CD4-positive, alpha-beta T cell treated with Interleukin-10 for 1 hour (primary cell): ENCODE measurements around the gene FPR3.

Experiments used
- DNase-seq: peaks from one replicate; pipeline ENCODE4 v3.0.0-alpha.2; 2020

Gene FPR3

DNA sequence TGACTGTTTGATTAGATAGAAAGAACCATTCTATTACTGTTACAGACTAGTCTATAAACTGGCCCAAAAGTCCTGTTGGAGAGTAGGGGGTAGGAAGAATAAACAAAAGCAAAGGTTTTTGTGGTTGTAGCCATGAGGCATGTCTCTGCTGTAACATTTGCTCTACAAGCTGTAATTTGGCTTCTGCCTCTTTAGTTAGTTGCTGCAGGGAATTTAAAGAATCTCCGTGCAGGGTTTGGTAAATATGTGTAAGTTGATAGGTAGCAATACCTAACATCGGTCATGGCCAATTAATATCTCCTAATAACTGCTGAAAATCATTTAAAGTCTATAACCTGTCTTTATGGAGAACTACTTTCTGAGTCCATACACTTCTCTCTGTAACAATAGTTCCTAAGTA, 13.0 kb downstream of the FPR3 start:
- DNase-seq = no peak

DNA sequence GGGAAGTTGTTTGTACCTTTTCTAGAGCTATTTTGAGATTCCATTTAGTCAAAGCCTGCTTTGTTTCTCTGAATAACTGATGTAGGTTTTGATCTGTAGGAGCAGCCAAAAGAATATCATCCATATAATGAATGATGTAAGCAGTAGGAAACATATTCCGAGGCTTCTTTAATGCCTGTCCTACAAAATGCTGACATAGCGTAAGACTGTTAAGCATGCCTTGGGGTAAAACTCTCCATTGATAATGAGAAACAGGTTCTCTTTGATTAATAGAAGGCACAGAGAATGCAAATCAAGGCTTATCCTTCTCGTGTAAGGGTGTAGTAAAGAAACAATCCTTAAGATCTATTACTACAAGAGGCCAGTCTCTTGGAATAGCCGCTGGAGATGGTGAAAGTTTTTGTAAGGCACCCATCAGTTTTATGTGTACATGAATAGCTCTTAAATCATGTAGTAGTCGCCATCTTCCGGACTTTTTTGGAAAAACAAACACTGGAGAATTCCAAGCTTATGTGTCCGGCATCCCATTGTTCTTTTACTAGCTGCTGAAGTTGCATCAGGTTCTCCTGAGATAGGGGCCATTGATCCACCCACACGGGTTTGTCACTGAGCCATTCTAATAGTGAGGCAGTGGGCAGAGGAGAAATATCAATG, 13.5 kb downstream of the FPR3 start:
- no peak for DNase-seq

DNA sequence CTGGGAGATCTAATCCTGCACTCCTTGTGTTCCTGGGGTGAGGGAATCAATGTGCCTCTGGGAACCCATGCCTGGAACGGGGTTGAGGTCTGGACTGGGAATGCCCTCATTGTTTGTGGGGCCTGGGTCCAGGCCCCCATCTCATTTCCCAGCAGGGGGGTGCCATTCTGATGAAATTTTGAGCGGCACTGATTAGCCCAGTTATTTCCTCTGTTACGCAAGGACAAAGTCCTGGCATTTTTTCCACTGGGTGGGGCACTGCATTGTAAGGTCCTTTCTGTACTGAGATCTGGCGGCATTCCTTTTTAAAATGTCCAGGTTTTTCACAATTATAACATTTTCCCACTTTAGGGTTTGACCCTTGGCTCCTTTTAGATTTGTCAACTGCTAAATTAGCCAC, 14.8 kb downstream of the FPR3 start:
- no peak for DNase-seq

DNA sequence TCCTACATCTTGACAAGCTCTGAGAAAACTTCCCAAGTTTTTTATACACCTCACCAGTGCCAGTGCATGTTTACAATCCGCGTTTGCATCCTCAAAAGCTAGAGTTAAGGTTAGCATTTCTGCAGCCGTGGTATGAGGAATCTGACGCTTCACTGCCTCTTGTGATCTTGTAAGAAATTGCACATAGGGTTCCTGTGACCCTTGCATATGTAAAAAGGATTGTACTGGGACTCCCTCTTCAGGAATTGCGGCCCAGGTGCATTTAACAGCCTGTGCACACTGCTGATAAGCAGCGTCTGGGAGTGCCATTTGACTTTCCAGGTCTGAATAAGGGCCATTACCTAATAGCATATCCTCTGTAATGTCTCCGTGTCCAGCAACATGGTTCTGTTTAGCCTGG, 15.3 kb downstream of the FPR3 start:
- no peak for DNase-seq

DNA sequence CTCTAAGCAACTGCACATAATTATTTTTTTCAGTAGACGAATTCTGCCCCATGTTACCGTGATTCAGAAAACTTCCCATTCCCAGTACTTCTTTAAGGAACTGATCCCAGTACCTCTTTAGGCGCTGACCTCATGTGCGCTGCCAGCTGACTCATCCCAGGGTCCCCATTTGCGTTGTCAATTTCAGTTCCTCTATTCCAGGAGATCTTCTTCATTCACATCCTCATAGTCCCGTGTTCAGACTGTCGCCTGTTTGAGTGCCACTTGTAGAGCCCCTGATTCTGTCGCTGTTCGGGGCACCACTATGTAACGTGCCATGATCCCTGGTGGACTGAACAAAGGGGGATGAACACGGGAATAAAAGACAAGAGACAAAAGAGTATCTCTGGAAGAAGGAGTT, 16.4 kb downstream of the FPR3 start:
- DNase-seq = peak; percentile 18

DNA sequence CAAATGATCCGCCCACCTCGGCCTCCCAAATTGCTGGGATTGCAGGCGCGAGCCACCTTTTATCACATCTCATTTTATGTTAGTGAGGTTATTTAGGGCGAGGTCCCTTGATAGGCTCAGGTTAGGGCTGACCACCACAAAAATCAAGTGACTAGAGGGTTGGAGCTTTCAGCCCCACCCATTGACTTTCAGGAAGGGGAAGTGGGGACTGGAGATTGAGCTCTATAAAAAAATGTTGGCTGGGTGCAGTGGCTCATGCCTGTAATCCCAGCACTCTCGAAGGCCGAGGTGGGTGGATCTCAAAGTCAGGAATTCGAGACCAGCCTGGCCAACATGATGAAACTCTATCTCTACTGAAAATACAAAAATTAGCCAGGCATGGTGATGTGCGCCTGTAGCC, 20.1 kb downstream of the FPR3 start:
- no peak for DNase-seq

DNA sequence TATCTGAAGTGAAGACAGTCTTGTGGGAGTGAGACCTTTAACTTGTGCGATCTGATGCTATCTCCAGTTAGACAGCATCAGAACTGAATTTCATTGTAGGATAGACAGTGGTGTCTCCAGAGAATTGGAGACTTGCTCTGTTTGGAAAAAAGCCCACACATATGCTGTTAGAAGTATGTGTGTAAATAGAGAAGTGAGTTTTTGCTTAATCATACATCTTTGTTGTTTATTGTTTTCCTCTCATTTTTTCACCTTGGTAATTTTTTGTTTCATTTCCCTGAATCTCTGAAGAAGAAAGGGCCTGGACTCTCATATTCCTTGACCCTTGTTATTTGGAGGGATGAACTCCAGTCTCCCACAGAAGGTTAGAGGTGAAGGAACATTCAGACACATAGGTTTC, 21.8 kb downstream of the FPR3 start:
- no peak for DNase-seq

DNA sequence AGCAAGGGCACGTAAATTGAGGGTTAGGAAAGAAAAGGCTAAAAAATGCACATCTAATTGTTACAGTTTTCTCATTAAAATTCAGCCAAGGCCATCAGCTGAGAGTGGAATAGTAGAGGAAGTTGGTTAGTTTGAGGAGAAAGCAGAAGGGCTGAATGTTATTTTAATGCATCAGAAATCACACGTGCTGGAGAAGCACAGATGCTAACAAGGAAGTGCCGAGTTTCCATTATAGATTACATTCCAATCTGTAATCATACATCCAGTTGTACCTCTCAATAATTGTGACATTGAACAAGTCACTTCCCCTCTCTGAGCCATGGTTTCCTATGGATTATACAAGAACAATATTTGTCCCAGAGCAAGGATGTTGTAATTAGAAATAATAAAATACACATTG, 25.1 kb downstream of the FPR3 start:
- no peak for DNase-seq

DNA sequence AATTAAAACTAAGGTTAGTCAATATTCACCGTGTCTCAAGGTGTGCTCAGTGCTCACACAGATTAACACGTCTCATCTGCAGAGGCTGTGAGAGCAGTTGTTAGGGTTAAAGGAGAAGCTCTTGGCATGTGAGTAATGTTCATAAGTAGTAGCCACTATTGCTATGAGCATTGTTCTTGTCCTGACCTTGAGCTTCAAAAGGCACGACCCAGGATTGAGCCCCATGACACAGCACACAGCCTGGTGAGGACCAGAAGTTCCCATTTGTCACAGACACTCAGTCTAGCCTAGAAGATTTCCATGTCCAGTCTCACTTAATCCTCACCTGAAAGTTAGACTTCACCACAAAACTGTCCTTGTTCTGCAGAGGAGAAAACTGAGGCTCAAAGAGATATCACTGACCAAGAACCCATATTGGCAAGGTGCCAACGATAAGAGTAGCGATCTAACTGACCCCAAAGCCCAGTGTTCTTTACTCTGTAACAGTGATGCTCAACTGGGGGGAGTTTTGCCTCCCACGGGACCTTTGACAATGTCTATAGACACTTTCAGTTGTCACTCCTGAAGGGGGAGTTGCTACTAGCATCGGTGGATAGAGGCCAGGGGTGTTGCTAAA, 26.0 kb downstream of the FPR3 start:
- no peak for DNase-seq

DNA sequence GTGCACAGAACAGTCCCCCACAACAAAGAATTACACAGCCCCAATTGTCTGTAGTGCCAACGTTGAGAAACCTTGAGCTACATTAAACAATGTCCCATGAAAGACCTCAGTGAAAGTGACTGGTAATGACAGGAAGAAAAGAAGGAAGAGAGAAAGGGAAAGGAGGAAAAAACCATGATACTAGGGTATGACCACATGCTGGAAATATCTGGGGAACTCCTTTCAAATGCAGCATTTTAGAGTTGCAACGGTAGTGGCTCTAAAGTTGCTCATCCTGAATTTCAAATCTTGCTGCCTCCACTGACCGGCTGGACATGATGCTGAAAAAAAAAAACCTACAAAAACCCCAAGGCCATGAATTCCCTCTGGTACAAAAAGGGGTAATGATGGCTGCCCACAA, 26.5 kb downstream of the FPR3 start:
- DNase-seq = no peak

DNA sequence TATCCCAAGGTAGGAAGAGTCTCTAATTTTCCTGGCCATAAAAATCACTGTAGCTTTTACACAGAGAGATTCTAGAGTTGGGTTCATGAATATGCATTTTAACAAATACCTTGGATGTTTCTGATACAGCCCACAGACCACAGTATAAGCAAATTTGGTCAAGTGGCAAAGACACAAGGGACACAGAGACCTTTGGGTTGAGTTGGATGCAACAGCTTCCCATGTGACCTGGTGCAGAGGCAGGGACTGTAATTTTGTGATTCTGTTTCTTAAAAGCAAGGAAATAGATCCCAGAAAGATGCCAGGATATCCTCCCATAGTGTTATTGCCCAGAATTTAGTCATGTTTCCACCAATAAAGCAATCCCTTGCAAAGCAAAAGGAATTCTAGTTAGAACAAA, 27.0 kb downstream of the FPR3 start:
- no peak for DNase-seq

DNA sequence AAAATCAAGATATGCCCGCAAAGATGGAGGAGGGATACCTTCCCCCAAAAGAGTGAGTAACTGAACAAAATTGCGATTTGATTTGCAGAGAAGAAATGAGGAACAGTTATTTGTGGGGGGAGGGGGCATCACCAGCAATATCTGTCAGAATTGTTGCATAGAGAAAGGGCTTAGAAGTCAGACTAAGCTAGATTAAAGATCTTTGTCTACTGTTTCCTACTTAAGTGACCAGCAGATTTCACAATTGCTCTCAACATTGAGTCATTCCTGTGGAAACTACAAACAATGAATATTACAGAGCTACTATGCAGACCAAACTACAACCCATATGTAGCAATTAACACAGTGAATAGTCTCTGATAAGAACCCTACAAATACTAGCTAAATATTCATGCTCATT, 27.4 kb downstream of the FPR3 start:
- DNase-seq = no peak

DNA sequence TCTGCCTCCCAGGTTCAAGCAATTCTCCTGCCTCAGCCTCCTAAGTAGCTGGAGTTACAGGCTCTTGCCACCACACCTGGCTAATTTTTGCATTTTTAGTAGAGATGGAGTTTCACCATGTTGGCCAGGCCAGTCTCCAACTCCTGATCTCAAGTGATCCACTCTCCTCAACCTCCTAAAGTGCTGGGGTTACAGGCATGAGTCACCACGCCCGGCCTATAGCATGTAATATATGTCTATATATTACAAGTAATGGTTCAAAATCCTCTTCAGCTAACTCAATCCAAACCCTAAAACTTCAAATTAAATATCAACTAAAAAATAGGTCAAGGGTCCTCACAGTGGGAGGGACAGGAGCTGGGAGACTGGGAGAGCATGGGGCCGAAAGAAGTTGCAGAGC, 28.0 kb downstream of the FPR3 start:
- DNase-seq = no peak

DNA sequence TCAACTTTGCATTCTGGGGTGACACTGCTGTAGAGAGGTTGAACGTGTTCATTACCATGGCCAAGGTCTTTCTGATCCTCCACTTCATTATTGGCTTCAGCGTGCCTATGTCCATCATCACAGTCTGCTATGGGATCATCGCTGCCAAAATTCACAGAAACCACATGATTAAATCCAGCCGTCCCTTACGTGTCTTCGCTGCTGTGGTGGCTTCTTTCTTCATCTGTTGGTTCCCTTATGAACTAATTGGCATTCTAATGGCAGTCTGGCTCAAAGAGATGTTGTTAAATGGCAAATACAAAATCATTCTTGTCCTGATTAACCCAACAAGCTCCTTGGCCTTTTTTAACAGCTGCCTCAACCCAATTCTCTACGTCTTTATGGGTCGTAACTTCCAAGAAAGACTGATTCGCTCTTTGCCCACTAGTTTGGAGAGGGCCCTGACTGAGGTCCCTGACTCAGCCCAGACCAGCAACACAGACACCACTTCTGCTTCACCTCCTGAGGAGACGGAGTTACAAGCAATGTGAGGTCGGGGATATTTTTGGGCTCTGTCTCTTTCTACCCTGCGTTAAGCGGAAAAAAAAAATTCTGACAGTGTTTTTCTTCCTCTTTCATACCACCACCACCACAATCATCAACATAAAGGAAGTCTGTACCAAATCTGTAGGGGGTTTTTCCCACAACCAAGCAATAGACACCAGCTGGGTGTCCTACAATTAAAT, 29.5 kb downstream of the FPR3 start:
- peak; percentile 23 for DNase-seq

DNA sequence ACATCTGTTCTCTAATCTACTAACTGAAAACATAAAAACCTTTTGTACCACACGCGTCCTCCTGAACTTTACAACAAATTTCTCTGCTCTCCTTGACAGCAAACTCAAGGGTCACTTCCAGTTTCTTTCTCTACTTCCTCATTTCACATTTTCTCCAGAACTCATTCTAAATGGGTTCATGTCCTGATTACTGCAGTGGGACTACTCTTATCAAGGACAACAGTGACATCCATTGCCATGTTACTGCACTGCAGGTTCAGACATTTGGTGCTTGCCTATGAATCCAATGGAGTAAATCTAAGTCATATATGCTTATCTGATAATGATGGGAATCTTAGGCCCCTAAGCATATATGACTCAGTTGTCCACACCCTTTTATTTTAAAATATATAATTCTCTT, 35.3 kb downstream of the FPR3 start:
- no peak for DNase-seq

DNA sequence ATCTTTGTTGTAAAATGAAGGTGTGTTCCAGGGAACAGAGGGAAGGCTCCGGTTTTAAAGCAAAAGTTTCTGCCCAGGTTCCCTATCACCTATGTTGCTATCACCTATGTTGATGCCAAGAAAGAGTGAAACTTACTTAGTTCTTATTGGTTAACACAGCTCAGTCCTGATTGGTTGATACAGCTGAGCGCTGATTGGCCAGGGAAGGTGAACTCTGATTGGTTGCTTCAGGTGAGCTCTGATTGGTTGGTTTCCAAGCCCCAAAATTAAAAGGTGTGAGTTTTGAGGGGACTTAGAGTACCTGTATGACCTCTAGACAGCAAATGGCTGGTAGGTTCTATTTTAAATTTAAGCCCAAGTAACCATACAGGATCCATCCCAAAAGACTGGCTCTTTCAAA, 42.2 kb downstream of the FPR3 start:
- no peak for DNase-seq

DNA sequence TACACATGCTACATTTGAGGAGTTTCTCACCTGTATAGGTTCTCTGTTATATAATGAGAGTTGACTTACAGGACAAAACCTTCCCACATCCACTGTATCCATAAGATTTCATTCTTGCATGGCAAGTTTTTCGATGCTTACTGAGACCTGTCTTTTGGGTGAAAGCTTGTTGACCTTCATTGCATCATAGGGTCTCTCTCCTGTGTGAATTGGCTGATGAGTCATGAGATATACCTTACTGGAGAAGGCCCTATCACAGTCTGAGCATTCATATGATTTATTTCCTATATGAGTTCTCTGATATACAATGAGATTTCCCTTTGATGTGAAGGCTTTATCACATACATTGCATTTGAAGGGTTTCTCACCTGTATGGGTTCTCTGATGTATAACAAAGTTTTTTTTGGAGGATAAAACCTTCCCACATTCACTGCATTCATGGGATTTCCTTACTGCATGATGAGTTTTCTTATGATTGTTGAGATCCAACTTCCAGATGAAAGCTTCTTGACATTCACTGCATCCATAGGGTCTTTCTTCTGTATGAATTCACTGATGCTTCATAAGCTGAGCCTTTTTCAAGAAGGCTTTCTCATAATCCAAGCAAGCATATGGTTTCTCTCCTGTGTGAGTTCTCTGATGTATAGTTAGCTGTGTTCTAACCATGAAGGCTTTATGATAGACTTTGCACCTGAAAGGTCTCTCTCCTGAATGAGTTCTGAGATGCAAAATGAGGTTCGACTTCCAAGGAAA, 67.1 kb downstream of the FPR3 start:
- no peak for DNase-seq

DNA sequence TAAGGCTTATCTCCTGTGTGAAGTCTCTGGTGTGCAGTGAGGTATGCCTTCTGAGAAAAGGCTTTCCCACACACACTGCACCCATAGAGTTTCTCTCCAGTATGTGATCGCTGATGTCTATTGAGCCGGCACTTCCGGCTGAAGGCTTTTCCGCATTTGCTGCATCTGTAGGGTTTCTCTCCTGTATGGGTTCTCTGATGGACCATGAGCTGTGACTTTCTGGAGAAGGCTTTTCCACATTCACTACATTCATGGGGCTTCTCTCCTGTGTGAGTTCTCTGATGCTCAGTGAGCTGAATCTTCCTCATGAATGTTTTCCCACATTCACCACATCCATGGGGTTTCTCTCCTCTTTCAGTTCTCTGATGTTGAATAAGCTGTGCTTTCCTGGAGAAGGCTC, 78.1 kb downstream of the FPR3 start:
- DNase-seq = no peak
